H1 (cell line): Measurements from ENCODE around the gene INHBC. TPM values are rescaled to one million over a fixed set of nuclear protein-coding genes. Genes with fewer than 3 reads are reported as not detected.

ENCODE experiments used
- CEBPB ChIP-seq: IDR thresholded peaks from 2 replicates; pipeline ENCODE4 v1.6.1; 2012; ENCODE audit warnings: low read depth, low read length
- CREB1 ChIP-seq: IDR thresholded peaks from 2 replicates; pipeline ENCODE4 v1.6.1; 2012; ENCODE audit warnings: inconsistent platforms
- GABPA ChIP-seq: IDR thresholded peaks from 2 replicates; pipeline ENCODE4 v1.6.1; 2011; ENCODE audit warnings: mild to moderate bottlenecking, low read length, moderate library complexity, borderline replicate concordance; ENCODE audit not compliant: insufficient read depth
- KDM5A ChIP-seq: fragments of 200-600 bp; IDR thresholded peaks from 2 replicates; pipeline ENCODE4 v1.7.1; 2012; ENCODE audit warnings: mild to moderate bottlenecking, low read length, inconsistent platforms, mixed read lengths
- RAD21 ChIP-seq, 2 experiments: IDR thresholded peaks in 1 of 2; conservative IDR thresholded peaks in 1 of 2; 2 replicates each; pipeline ENCODE4 v1.6.1; 2011; ENCODE audit warnings: low read depth in 2 of 2, low read length in 2 of 2, improper control_type of control experiment in 1 of 2, inconsistent platforms in 1 of 2, mild to moderate bottlenecking in 1 of 2, moderate library complexity in 1 of 2
- RBBP5 ChIP-seq: IDR thresholded peaks from 2 replicates; pipeline ENCODE4 v1.7.1; 2012; ENCODE audit warnings: low read depth, mild to moderate bottlenecking, inconsistent platforms, low read length, moderate library complexity, borderline replicate concordance
- SIN3A ChIP-seq, 2 experiments: IDR thresholded peaks in 1 of 2; conservative IDR thresholded peaks in 1 of 2; 2 replicates each; pipeline ENCODE4 v1.6.1; 2011 to 2012; ENCODE audit warnings: low read length in 2 of 2, improper control_type of control experiment in 1 of 2, low read depth in 1 of 2, mild to moderate bottlenecking in 1 of 2
- YY1 ChIP-seq: IDR thresholded peaks from 2 replicates; pipeline ENCODE4 v1.6.1; 2011; ENCODE audit warnings: low read depth, mild to moderate bottlenecking, low read length
- polyA plus RNA-seq, 7 experiments: library from polyadenylated mRNA; depleted of rRNA in 3 of 7; stranded (reverse) in 5 of 7; unstranded in 2 of 7; fragments of >200 nt in 5 of 7; fragments of 200-250 nt in 2 of 7; gene quantifications; 1 replicate in 5 of 7; 2 replicates in 1 of 7; 4 replicates in 1 of 7; pipeline versions ENCODE4 v1.2.1 to v1.2.3, GENCODE V29; 2011 to 2013; ENCODE audit warnings: missing spikeins in 2 of 7, mixed read lengths in 2 of 7
- total RNA-seq: library from RNA; stranded (reverse); fragmentation: NEBNext Ultra II Directional; extraction: Animal tissue kit (Norgen Biotek cat#: 25700); gene quantifications from 2 replicates; pipeline ENCODE4 v1.2.1, GENCODE V29; 2021

The INHBC gene
- total and polyA plus RNA-seq, 2 of the 8 experiments (the other 6 are each of a cell fraction or from before 2014, with no cell fraction given) = 0.15 TPM; not detected in 1

DNA sequence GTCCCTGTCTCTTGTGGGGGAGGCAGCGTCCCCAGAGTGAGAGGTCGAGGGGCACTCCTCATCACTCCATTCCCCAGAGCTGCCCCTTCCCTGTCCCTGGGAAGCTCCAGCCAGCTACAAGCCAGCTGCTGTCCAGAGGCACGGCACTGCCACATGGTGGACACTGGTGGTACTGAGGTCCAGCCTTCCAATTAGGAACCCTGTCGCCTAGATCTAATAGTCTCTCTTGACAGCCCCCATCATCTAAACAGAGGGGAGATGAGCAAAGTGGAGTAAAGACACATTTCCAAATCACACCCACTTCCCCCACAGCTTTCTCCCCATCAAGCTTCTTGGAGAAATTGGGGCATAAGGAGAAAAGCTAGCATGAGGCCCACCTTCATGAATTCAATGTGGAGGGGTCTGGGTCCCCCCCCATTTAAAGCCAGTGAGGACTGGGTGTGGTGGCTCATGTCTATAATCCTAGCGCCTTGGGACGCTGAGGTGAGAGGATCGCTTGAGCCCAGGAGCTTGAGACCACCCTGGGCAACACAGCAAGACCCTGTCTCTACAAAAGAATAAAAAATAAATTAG lies 18.4 kb downstream of the INHBC start (continued):
- TF ChIP-seq CREB1 (0 out of 2 replicates have a peak, but pooled peaks have one; percentile 20), YY1 (0 out of 2 replicates have a peak, but pooled peaks have one; percentile 17), KDM5A (no peak), GABPA (0 out of 2 replicates have a peak, but pooled peaks have one; percentile 32), RAD21 (IDR thresholded peaks at IDR 0.05 in 1 of 2, conservative IDR thresholded peaks at IDR 0.05 in 1 of 2; ENCODE audit: low read depth in 2 of 2, low read length in 2 of 2) (peak; percentile 98 to 99), CEBPB (no peak), SIN3A (conservative IDR thresholded peaks at IDR 0.05 in 1 of 2, IDR thresholded peaks at IDR 0.05 in 1 of 2; ENCODE audit: low read depth in 1 of 2, low read length in 2 of 2) (peak in 1 of 2 experiments; percentile 69; a peak in 1 of 4 replicates), RBBP5 (no peak)
